ENCODE results near the gene TBC1D7. TPM values are rescaled to one million over a fixed set of nuclear protein-coding genes. Genes with fewer than 3 reads are reported as not detected.

Gene TBC1D7
- total and polyA plus RNA-seq, 5 experiments from 2014 or later, result 11.8 to 19.2 (median 17.1) TPM

DNA sequence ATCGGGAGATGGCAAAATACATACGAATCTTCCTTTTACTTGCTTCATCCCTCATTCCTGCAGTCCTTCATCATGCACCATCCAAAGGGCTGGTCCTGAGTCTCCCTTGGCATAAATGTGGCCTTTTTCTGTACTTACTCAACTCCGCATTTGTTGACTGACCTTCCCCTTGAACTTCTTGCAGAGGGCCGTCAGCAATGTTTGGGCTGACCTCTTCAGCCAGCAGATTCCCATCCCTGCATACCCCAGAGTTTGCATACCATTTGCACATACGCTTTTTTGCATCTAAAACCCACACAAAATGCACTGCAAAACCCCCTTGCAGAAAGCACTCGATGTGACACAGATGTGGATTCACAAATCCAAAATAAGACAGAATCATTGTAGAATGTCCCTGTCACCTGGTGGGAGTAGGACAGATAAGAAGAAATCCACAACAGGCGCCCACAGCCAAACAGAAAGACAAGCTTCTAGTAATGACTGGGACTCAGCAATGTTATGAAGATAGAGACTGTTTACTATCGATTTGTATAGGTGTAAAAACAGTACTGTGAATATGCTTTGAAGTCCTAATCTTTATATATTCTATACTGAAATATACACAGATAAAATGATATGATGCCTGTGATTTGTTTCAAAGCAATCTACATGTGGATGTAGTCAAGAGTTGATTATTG lies 45.8 kb downstream of the TBC1D7 start:
- Mint-ChIP-seq H3K9me3 (peaks cover 0 to 27% (median 12%) of the 10 kb centered on the region in 9 donors), H3K27me3 (no peaks in the 10 kb centered on the region)

DNA sequence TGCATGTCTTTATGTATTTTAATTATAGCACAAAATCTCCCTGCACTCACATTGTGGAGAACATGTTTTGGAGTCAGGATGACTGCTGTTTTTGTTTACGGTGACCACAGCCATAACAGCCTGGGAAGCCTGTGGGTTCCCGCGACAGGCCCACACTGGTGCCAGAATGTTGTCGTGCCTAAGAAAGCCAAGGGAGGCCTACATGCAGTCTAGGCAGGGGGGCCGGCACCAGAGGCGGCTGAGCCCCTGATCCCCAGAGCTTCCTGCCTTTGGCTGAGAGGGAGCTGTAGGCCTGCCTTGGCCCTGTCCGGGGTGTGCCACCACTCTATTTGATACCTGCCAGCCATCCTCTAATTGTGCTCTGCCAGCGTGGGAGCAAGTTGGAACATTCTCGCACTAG lies 46.7 kb downstream of the TBC1D7 start:
- Mint-ChIP-seq H3K4me1 (peaks cover 0 to 45% (median 15%) of the 10 kb centered on the region in 4 donors), H3K9me3 (peaks cover 0 to 19% (median 12%) of the 10 kb centered on the region in 9 donors), H3K27me3 (no peaks in the 10 kb centered on the region), H3K27ac (no peak overlapping the region), H3K36me3 (peaks cover 0 to 9% (median 8%) of the 10 kb centered on the region in 3 donors), H3K4me3 (no peak overlapping the region)
- ATAC-seq, result no peak
- DNase-seq, result no peak
- POLR2A ChIA-PET, result no interaction called here

More for the DNA sequence above, 45.8 kb downstream of the TBC1D7 start:
- H3K36me3 Mint-ChIP-seq, result peaks cover 4 to 16% (median 15%) of the 10 kb centered on the region in 3 donors
- H3K27ac Mint-ChIP-seq, result no peak overlapping the region
- DNase-seq, result no peak
- no peak for ATAC-seq
- POLR2A ChIA-PET, result no interaction called here
- no peak overlapping the region for H3K4me3 Mint-ChIP-seq
- peaks cover 0 to 37% (median 11%) of the 10 kb centered on the region in 4 donors for H3K4me1 Mint-ChIP-seq

DNA sequence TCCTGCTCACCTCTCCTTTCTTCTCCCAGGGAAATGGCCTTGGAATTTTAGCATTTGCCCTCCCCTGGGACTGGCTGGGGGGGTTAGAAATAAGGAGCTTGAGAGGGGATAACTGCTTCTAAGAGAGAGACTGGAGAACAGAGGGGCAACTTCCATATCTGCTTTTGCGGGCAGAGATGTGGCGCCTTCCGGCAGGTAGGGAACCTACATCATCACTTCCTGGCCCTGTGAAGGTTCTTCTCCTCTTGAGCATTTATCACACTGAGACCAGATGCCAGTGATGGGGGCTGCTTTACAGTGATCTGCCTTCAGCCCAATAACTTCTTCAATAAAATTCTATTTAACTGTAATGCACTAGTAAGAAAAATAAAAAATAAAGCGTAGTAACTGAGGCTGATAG lies 48.1 kb downstream of the TBC1D7 start:
- Mint-ChIP-seq H3K4me1 (peaks cover 0 to 40% (median 16%) of the 10 kb centered on the region in 4 donors), H3K27ac (peak overlapping the region in 1 of 10 donors; percentile 3), H3K36me3 (peaks cover 0 to 2% (median 0%) of the 10 kb centered on the region in 3 donors), H3K9me3 (peaks cover 0 to 5% (median under 1%) of the 10 kb centered on the region in 9 donors), H3K27me3 (no peaks in the 10 kb centered on the region), H3K4me3 (no peak overlapping the region)
- DNase-seq (peak in 1 of 10 donors; percentile 19), ATAC-seq (peak in 1 of 2 donors; percentile 81)
- POLR2A ChIA-PET, result no interaction called here

DNA sequence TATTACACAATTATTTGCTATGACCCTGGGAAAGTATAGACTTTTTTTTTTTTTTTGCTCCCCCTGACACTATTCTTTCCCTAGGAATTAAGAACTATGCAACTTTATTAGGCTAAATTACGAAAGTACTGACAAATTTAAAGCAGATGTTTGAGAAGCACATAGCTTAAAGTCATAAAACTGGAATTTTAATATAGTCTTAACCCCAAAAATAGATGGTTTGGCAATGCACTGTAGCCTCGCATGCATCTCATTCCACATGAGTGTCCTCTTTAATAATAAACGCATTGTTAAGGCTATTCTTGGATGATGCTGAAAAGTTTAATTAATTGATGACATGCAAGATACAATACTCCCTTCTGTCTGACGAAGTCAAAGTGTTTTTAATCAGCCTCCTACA lies 49.3 kb downstream of the TBC1D7 start:
- POLR2A ChIA-PET, result no interaction called here
- H3K27me3 Mint-ChIP-seq, result no peaks in the 10 kb centered on the region
- no peak overlapping the region for H3K27ac Mint-ChIP-seq
- no peak overlapping the region for H3K4me3 Mint-ChIP-seq
- peaks cover 0 to 2% (median 0%) of the 10 kb centered on the region in 3 donors for H3K36me3 Mint-ChIP-seq
- no peak for ATAC-seq
- H3K9me3 Mint-ChIP-seq, result no peaks in the 10 kb centered on the region
- no peak for DNase-seq
- peaks cover 2 to 50% (median 23%) of the 10 kb centered on the region in 4 donors for H3K4me1 Mint-ChIP-seq

DNA sequence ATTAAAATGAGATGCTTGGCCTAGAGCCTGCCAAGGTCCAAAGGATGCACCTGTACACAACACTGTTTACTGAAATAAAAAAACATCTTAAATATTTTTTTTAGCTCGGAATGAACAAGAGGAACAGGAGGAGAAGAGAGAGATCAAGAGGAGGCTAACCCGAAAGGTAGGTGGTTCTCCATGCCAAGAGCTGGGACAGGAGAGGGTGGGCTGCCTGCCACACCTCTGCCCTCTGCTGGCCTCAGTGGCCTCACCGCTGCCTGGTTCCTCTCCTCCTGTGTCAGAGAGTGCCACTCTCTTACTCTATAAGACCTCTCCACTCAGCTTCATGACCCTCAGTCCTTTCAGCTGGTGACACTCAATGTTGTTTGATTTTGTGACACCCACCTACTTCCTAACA lies 50.2 kb downstream of the TBC1D7 start:
- no peak overlapping the region for H3K4me3 Mint-ChIP-seq
- H3K27ac Mint-ChIP-seq, result peak overlapping the region in 2 of 10 donors; percentile 41 to 66
- peaks cover 0 to 2% (median 0%) of the 10 kb centered on the region in 3 donors for H3K36me3 Mint-ChIP-seq
- peaks cover 6 to 59% (median 31%) of the 10 kb centered on the region in 4 donors for H3K4me1 Mint-ChIP-seq
- ATAC-seq, result no peak
- DNase-seq, result peak in 1 of 10 donors; percentile 6
- POLR2A ChIA-PET, result no interaction called here
- H3K27me3 Mint-ChIP-seq, result no peaks in the 10 kb centered on the region
- no peaks in the 10 kb centered on the region for H3K9me3 Mint-ChIP-seq

DNA sequence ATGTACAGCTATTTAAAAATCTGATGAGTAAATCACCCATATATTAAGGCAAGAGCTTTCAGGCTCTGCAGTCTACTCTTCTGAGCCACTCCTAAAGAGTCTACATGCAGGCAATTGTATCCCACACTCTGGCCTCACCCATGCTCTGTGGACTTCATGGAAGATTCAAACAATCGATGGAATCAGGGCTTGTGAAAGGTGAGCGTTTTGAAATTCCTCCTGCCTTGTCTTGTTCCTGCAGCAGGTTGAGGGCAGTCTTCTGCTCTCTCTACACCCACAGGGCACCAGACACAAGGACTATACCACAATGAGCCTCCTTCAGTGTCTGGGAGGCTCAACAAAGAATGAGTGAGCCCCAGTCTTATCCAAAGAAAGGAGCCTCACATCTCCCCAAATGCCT lies 51.1 kb downstream of the TBC1D7 start:
- Mint-ChIP-seq H3K9me3 (no peaks in the 10 kb centered on the region), H3K36me3 (peaks cover 0 to 2% (median 0%) of the 10 kb centered on the region in 3 donors), H3K27ac (peak overlapping the region in 1 of 10 donors; percentile 66), H3K4me1 (peaks cover 7 to 67% (median 38%) of the 10 kb centered on the region in 4 donors), H3K4me3 (no peak overlapping the region), H3K27me3 (no peaks in the 10 kb centered on the region)
- ATAC-seq (no peak), DNase-seq (no peak)
- POLR2A ChIA-PET, result no interaction called here

DNA sequence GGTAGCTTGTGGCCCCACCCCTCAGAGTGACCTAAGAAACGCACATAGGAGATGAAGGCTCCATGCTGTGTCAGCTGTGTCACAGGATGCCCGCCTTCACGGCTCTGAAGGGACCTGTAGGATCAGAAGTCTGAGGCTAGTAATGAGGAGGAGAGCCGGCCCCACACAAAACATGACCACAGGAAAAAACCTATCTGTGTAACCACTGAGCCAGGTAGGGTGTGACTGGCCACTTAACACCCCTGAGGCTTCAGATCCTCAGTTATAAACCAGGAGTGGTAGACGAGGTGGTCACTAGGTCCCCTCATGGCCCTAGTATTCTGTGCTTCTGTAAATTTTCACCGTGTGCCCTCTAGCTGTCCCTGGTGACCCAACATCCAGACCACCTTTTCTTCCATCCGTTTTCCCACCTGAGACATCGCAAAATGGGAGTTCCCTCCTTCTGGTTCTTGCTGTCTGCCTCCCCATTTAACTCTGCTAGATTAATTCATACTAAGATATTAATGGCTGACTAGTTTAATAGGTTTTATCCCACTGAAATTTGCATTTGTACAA lies 52.8 kb downstream of the TBC1D7 start:
- ATAC-seq, result no peak
- POLR2A ChIA-PET, result no interaction called here
- Mint-ChIP-seq H3K27me3 (no peaks in the 10 kb centered on the region), H3K36me3 (peaks cover 0 to 2% (median 0%) of the 10 kb centered on the region in 3 donors), H3K4me3 (peak overlapping the region in 2 of 10 donors; percentile 34 to 93), H3K9me3 (no peaks in the 10 kb centered on the region), H3K4me1 (peaks cover 9 to 76% (median 41%) of the 10 kb centered on the region in 4 donors), H3K27ac (peak overlapping the region in 7 of 10 donors; percentile 32 to 87 (median 64))
- no peak for DNase-seq

DNA sequence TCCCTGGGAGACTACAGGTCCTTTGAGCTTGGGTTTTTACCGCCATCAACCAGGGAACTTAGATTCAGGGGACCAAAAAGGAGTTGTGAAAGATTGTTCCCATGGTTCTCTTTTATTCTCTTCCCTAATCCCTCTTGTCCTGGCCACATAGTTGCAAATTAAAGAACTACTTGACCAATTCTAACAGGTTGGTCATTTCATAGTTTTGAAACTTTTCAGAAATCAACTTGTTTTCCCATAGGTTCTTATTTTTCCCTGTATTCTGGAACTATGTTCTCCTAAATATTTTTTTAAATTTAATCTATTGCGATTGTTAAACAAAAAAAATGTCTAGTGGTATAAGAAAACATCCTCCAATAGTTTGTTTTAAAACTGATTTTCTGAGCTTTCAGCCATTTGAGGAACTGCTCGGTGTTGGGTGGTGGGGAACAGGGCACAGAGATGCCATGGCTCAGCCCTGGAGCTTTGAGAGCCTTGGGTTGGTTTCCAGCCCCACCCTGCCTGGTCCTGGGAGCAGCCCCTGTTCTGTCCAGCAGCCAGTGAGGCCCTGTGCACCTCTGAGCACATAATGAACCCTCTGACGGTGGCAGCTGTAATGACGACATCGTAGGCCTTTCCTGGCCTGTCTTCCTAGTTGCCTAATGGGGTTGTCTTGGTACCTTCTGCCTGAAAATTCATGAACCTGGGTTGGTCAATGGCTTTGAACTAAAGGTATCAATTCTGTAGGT lies 53.5 kb downstream of the TBC1D7 start:
- peak overlapping the region in 7 of 10 donors; percentile 53 to 88 (median 80) for H3K27ac Mint-ChIP-seq
- H3K36me3 Mint-ChIP-seq, result peaks cover 0 to 2% (median 0%) of the 10 kb centered on the region in 3 donors
- no peaks in the 10 kb centered on the region for H3K9me3 Mint-ChIP-seq
- DNase-seq (no peak), ATAC-seq (no peak)
- peaks cover 0 to under 1% (median 0%) of the 10 kb centered on the region in 5 donors for H3K27me3 Mint-ChIP-seq
- peak overlapping the region in 4 of 10 donors; percentile 34 to 93 (median 78) for H3K4me3 Mint-ChIP-seq
- H3K4me1 Mint-ChIP-seq, result peaks cover 9 to 74% (median 38%) of the 10 kb centered on the region in 4 donors
- POLR2A ChIA-PET, result interaction anchor here (0.9 kb wide), 1 partner anchor 14 kb away, joined by 3 read pairs; no protein-coding TSS in a partner anchor

DNA sequence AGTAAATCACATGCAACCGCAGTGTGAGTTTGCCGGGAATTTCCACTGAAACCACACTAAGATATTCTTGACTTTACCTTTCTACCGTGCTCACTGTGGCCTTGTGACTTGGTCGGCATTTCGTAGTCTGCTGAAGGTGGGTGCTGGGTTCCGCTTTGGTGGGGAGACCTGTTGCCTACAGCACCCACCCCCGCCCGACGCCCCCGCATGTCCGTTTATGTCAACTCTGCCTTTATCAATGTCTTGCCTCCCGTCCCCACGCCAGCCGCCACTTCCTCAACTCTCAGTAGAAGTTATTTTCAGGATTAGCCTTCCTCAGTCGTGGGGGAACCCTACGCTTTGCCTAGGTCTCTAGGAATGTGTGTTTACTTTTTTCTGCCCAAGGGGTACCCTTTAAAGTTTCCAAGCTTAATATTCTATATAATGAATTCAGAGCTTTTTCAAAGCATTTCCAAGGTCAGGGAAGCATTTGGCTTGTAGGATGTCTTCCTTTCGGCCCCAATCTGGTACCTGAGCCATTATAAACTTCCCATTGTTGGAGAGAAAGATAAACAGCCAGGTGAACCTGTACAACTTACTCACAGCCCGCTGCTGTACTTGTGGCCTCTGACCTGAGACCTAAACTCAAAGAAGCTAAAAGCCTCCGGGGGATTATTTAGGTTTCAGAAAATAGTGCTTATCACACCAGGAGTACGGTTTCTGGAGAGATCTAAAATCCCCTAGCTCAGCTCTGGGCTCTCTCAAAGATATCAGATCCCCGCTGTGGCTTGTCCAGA lies 54.2 kb downstream of the TBC1D7 start:
- peak; percentile 18 to 71 (median 54) for DNase-seq
- Mint-ChIP-seq H3K4me3 (peak overlapping the region; percentile 69 to 93 (median 80)), H3K36me3 (no peaks in the 10 kb centered on the region), H3K4me1 (peaks cover 9 to 73% (median 37%) of the 10 kb centered on the region in 4 donors), H3K27me3 (peaks cover 0 to 3% (median 0%) of the 10 kb centered on the region in 5 donors), H3K27ac (peak overlapping the region; percentile 76 to 88 (median 83)), H3K9me3 (no peaks in the 10 kb centered on the region)
- POLR2A ChIA-PET, result interaction anchor here (0.9 kb wide), 1 partner anchor 13 kb away, joined by 3 read pairs; no protein-coding TSS in a partner anchor
- peak; percentile 85 to 97 for ATAC-seq

DNA sequence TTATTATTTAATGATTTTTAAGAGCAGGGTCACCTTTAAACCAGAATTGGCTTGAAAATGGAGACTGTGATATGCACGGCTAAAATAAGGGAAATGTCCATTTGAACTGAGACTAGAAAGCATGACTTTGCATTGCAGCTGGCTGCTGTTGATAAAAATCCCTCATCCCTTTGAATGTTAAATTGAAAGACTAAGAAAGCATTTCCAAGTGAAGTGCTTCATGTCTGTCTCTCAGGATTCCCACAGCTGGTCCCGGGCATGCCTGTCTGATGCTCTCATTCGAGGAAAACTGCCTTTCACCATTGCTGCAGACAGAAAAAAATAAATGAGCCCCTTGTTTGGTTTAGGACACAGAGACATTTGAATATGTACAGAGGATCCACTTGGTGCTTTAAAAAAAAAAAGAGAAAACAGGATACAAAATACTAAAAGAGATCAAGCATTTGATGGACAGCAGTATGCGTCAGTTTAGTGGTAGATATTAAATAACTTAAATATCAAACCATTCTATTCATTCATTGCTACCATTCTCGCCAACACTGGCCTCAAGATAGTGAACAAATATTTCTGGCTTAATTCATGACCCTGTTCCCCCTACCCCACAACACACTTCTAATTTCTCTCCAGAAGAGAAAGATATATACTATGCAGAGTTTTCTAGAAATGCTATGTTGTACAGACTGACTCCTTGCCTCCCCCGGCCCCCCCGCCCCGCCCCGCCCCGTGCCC lies 55.0 kb downstream of the TBC1D7 start:
- no peak for DNase-seq
- no peaks in the 10 kb centered on the region for H3K36me3 Mint-ChIP-seq
- peak overlapping the region; percentile 69 to 93 (median 80) for H3K4me3 Mint-ChIP-seq
- POLR2A ChIA-PET, result interaction anchor here (0.9 kb wide), 1 partner anchor 12 kb away, joined by 3 read pairs; no protein-coding TSS in a partner anchor
- no peaks in the 10 kb centered on the region for H3K9me3 Mint-ChIP-seq
- H3K27me3 Mint-ChIP-seq, result peaks cover 0 to 3% (median 0%) of the 10 kb centered on the region in 5 donors
- peak overlapping the region in 8 of 10 donors; percentile 2 to 88 (median 80) for H3K27ac Mint-ChIP-seq
- H3K4me1 Mint-ChIP-seq, result peaks cover 9 to 78% (median 37%) of the 10 kb centered on the region in 4 donors
- ATAC-seq, result no peak
